Glomerular visceral epithelial cell (primary cell): ENCODE results near the gene COPZ2.
"Not testable (repeated sequence)": the region's sequence is repeated elsewhere in the genome, so short reads cannot be mapped to it uniquely, and the experiment has no call there.

ENCODE experiments used
- DNase-seq: peaks from one replicate; pipeline ENCODE4 v3.0.0-alpha.2; 2016; ENCODE audit errors: extremely low spot score

Gene COPZ2

DNA sequence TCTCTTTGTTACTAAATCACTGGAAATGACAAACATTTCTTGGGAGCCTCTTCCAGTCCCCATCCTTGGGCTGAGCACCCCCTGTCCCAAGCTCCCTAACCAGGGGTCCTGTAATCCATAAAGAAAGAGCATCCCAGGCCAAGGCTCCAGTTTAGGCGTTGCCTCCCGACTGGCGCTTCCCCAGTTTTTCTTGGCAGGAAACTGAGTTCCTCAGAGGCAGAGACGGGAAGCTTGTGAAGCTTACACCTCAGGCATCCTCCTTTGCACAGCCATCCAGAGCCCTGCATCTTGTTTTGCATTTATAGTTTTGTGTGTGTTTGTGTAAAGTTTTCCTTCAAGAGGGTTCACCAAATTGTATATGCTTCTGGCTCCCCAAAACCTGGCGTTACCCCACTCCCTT is 7.1 kb downstream of the COPZ2 start:
- DNase-seq, result no peak

DNA sequence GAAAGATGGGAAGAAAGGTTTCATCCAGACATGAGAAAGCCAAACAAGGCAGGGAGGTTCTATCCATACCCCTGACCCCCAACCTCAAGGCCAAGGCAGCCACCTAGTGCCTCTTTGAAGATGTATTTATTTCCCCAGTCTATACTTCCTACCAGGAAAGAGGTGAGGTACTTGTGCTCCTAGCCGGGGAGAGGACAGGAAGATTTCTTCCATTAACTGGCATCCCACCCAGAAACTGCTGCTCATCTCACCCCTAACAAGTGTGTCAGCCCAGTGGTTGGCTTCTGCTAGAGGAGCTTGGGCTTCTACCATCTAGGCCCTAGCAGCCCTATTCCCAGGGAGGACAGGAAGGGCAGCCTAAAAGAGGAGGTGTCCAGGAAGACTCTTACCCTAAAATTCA is 8.9 kb downstream of the COPZ2 start:
- DNase-seq, result no peak

DNA sequence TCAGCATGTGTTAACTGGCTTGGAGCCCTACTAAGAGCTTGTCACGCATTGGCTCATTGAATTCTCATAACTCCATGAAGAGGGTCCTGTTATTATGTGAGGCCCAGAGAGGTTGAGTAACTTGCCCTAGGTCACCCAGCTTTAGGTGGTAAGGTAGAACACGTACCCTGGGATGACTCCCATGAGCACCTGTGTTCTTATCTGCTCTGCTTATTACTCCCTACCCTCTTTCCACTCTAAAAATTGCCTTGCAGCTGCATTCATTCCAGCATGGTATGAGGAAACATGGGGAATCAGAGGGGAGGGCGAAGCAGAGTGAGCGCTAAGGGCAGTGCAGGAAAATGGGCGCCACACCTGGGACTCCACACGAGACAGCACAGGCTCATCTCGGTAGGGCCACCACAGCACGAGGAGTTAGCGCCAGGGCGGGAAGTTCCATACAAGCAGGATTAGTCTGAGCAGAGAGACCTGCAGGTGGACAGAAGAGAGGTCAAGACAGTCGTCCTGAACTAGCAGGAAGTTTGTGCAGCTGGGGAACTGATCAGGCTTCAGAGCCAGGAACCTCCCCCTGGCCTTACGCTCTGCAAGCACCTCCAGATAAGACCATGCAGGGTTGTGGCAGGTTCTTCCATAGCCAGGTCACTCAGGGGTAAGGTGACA is 10.1 kb downstream of the COPZ2 start:
- DNase-seq, result no peak

DNA sequence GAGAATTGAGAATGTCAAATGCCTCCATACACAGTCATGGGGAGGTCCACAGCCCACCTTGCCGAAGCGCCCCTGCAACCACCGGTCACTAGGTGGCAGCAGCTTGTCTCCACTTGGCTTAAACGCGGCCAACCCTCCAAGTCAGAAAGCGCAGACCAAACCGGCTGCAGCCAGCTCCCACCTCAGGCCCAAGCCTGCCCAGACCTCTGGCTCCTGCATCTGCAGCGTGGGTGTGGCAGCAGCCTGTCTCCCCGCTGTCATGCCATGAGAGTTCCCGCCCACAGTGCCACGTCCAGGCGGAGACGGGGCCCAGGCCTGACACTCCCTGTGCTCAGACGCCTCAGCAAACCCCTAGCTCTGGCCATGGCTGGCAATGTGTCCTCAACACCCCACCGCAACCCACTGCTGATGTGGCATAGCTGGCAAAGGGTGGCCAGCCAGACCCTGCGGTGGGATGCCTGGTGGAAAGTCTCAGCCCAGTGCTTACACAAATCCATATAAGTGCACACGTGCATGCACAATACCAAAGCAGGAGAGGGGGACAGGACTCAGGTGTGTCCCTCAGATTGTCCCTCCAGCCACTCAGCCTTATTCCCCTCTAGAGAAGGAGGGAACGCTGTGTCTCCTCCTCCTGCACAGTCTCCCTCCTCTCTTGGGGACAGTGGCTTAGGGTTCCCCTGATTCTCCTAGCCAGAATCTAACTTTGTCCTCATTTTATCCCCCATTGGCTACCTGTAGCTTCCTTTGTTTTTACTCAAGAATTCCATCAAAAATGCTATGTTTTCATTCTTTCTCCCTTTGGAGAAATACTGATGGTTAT is 10.9 kb downstream of the COPZ2 start:
- peak; percentile 91 for DNase-seq

DNA sequence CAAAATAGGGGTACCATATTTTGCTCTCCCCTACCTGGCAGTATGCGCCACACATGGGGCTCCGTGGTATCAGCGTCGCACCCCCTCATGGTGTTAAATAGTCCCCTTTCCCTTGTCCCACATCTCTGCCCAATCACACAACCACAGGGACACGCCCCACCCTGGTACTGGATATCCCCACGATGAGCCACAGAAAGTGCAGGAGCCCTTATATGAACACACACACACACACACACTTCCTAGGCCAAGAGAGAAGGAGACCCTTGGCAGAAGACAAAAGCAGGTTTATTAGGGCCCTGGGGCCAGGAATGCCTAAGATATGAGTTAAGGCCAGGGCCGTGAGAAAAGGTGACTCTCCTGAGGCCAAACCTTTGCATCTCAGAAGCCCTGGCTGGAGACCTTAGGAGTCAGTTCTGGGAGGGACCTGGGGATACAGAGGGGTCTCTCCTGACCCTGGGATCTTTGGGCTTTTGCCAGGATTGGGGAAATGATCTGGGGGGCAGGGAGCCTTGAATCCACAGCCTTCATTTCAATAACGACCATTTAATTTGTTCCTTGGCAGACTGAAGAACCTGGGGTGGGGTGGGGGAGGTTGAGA is 11.6 kb downstream of the COPZ2 start:
- no peak for DNase-seq

DNA sequence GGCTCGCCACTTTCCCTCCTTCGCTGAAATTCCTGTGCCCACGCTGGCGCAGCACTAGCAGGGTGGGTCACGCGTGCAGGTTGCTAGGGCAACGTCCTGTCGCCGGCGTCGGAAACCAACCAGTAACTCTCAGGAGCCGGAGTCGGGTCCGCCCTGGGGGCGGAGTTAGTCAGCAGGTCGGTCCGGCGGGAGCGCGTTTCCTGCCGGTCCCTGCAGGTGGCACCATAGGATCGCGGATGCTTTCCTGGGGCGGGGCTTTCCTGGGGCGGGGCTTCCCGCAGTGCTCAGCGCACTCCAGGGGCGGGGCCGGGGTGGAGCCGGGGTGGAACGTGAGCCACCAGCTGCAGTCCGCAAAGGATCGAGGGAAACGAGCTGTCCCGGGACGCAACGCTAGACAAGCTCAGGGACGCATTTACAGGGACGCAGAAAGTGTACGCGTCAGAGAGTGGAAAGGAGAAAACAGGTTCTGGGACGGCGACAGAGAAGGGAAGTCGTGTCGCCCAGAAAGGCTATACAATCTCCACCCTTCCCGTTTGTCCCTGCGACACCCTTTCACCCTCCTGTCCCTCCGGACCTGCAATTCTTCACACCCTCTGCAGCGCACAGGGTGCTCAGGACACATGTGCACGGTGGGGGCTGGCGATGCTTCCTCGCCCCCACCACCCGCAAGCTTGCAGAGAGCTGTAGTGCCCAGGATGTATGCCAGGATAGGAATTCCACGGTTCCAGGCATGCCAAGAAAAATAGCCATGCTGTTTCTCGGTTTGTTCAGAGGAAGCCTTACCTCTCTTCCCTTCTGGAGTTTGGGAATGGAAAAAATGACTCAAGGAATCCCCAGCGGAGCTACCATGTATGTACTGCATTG is 12.3 kb downstream of the COPZ2 start:
- DNase-seq, result peak; percentile 98

DNA sequence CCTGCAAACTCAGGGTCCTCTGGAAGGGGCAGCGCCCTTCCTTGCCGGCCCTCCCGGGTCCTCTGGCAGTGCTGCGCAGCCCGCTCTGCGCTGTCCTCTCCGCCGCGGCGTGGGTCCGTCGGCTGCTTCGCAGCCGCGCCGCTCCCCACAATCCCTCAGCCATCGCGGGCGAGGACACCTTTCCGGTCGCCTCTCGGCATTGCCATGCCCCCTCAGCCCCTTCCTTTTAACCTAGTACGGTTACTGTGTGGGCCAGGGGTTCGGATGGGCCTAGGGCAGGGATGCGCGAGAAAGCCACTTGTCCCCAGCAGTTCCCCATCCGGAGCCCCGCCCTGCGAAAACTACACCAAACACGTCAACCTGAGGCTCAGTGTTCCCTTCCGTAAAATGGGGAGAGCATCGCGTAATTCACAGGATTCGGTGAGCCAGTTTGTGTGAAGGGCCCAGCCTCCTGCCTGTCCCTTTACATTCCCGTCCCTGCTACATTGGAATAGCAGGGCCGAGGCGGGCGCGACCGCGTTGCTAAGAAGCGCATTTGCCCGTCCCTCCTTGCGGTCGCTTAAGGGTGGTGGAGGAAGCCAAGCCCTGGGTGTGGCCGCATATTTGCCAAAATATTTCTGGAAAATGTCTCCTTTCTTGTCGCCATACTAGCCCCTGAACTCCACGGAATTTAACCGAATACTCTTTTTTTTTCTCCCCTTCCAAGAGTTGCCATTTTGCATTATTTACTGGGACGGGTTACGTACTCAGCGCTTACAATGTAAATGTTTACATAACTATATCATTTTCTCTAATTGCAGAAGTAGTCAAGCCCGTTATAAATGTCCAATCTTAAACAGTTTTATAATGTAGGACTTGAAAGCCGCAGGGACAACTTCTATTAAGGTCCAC is 13.2 kb downstream of the COPZ2 start:
- DNase-seq, result peak; percentile 55

DNA sequence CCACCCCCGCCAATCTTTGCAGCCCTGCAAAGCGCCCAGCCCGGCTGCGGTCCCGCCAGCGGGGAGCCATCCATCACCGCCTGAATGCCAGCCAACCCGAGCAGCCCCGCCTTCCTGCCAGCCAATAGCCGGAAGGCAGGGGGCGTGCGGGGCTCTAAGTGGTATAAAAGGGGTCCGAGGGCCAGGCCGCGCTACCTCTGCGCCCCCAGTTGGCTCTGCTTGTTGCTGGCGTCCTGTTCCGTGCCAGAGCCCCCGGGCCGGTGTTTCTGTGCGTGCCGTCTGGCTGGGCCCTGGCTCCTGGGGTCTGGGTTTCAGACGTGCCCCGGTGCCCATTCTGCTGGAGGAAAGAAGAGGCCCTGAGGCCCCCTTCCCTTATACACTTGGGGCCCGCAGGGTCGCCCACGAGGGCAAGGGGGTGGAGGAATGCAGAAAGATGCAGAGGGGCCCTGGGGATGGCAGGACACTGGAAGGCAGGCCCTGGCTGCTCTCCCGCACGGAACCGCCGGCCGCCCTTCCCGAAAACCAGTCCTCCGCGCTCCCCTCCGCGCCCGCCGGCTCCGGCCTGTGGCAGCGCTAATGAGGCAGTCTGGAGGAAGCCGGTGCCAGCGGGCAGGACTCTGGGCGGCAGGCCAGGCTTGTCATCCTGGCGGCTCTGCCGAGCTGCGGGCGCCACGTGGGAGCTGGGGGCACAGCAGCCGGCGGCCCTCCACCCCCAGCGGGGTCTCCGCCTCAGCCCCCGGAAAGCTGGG is 14.0 kb downstream of the COPZ2 start:
- DNase-seq, result peak; percentile 85

DNA sequence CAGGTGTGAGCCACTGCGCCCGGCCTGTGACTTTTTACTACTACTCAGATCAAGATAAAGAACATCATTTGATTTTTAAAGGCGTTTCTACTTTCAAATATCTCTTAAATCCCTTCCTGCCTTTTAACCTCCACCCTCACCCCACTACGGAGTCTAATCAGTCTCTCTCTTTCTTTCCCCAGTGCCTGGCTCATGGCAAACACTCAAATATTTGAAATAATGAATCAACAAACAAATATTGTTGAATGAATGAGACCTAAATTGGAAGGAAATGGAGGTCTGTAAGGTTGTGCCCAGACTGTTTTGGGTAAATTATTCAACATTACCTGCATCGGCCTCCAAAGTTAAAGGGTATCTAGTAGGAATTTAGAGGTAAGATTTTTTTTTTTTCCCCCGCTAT is 14.7 kb downstream of the COPZ2 start:
- DNase-seq, result no peak

DNA sequence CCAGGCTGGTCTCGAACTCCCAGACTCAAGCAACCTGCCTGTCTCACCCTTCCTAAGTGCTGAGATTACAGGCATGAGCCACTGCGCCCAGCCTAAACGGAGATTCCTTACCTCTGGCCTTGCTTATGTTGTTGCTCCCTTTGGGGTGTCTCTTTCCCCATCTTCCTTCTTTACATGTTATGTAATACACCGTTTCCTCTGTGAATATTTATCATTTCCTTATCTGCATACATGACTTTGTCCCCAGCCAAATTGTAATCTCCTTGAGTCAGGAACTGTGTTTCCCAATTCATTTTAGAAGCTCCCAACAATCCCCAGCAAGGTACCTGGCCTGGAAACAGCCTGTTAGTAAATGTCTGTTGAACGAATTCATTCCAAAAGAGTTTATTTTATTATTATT is 15.7 kb downstream of the COPZ2 start:
- DNase-seq, result no peak

DNA sequence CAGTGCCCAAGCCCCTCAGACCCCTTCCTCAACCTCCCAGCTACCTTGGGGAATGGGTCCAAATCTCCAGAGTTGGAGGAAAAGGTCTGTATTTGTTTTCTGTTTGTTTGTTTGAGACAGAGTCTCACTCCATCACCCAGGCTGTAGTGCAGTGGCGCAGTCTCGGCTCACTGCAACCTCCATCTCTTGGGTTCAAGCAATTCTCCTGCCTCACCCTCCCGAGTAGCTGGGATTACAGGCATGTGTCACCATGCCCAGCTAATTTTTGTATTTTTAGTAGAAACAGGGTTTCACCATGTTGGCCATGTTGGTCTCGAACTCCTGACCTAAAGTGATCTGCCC is 19.8 kb downstream of the COPZ2 start:
- DNase-seq, result not testable (repeated sequence)

DNA sequence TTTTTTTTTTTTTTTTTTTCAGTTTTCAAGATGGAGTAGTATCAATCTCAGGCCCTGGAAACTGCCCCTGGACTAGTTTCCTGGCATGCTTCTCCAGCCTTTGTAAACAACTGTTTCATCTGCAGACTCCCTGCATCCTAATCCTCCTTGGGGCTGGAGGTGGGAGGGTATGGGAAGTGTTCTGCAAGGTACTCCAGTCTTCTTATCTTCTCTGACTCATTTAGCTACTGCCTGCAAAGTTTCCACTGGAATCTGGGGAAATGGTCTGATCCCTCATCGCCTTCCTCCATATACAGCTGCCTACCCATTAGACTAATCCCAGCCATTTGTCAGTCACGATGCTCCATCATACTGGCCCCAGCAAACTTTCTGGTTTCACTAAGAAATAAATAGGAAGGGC is 21.5 kb downstream of the COPZ2 start:
- DNase-seq, result no peak

DNA sequence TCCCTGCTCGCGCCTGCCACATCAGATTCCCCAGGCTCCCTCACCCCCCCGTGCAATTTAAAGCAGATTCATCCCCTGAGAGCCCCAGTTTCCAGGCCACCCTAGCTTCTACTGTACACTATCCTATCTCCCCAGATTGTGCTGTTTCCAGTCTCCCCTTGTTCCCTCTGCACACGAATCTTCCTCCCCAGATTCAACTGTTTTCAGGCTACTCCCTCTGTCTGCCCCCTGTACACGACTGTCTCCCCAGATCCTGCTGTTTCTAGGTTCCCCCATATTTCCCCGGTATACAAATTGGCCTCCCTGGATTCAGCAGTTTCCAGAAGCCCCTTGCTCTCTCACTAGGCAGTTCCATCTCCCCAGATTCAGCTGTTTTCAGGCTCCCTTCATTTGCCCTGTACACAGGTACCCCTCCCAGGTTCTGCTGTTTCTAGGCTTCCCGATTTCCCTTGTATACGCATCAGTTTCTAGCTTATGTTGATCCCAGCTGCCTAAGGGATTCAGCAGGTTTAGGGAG is 22.9 kb downstream of the COPZ2 start:
- DNase-seq, result no peak

DNA sequence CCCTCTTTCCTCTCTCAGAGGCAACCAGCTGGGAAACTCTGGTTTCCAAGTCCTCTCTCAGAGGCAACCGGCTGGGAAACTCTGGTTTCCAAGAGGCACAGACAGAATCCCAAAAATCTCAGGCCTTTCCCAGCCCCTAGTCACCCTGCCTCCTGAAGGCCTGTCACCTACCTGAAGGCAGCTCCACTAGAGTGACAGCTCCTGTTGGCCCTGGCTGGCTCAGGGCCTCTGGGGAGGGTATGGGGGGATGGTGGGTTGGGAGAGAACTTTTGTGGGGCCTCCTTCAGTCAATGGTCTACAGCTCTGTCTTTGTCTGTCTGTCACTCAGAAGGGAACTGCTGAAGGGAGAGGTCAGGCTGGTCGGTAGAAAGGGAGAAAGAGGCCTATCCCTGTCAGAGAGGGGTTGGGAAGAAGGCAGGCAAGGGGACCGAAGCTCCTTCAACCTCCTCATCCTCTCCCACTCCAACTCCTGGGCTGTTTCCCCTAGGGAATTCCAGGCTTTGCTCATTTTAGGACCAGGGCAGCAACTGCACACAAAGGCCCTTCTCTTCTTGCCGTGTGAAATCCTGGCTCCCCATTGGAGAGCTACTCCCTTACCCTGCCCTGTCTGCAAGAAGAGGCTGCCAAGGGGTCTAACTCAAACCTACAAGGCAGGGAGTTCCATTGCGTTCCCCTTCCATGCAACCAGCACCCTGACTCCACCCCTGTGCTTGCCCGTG is 23.6 kb downstream of the COPZ2 start:
- no peak for DNase-seq

DNA sequence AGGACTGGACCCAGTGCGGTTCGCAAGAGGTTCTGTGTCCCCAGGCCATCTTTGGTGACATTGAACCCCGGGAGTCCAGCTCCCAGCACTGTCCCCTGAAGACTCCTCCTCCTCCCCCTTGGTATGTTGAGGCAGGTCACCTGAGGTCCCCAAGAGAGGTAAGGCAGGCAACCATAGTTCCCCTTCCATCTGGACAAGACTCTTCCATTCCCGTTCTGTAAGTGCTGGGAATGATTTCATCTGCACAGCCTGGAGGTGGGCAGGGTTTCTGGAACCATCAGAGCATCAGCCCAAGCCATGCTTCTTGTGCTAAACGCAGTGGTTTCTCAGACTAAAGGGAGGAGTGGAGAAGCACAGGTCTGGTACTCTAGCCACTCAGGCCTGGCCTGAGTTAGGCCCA is 24.9 kb downstream of the COPZ2 start:
- no peak for DNase-seq

DNA sequence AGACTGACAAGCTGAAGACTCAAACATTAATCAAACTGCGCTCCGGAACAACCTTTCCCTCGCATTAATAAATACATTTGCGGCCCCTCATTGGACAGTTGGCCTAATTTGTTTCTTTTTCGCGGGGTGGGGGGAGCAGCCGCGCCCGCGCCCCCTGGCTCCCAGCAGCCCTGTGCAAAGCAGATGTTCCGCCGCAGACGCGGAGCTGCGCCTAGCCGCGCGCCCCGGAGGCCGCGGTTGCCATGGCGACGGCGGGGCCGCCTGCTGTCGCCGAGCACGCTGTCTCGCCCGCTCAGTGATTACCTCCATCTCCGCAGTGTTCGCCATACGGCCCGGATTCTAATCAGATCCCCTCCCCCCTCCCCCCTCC is 25.5 kb downstream of the COPZ2 start:
- DNase-seq, result no peak

DNA sequence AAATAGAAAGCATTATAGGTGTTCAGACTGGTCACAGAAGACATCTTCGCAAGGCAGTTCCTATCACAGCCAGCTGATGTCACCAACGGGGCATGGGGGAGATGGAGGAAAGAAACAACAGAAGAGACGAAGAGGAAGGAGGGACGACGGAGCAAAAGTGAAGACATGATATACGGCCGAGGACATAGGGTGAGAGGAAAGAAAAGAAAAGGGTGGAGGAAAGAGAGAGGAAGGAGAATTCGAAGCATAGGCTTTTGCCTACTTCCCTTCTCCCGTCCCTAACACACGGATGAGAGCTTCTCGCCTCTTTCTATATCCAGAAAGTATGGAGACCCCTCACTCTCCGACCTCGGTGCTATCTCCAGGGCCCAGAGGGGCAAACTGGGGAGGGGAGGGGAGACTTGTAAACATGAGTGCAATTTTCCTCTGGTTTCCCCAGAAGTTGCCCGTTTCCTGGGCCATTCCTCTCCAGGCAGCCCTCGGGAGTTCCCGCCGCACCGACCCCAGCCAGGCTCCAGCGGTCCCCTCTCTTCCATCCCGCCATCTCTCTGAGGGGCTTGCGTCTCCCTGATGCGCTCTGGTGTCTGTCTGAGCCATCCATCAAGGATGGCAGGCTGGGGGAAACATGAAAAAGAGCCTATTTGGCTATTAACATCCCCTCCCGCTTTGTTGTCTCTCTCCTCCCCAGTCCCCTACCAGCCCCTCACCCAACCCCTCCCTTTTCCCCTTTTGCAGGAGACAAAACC is 26.0 kb downstream of the COPZ2 start:
- peak; percentile 34 for DNase-seq

DNA sequence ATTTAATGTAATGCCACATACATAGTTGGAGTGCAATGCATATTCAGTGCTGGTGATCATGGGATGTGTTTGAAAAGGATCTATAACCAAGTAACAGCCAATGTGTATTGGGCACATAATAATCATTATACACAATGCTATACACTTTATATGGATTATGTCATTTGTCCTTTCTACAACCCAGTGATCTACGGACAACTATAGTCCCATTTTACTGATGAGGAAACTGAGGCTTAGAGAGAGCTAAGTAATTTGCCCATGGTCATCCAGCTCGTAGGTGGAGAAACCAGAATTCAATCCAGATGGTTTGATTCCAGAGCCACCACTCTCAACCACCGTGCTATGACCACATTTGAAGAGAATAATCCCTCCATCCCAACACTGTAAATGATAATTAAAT is 27.4 kb downstream of the COPZ2 start:
- no peak for DNase-seq
